ENCODE results near the gene SYK.
A peak's percentile ranks its signal among the peaks of the same experiment; 100 is the strongest.
"Not testable (repeated sequence)": the region's sequence is repeated elsewhere in the genome, so short reads cannot be mapped to it uniquely, and the experiment has no call there.

SYK gene

DNA sequence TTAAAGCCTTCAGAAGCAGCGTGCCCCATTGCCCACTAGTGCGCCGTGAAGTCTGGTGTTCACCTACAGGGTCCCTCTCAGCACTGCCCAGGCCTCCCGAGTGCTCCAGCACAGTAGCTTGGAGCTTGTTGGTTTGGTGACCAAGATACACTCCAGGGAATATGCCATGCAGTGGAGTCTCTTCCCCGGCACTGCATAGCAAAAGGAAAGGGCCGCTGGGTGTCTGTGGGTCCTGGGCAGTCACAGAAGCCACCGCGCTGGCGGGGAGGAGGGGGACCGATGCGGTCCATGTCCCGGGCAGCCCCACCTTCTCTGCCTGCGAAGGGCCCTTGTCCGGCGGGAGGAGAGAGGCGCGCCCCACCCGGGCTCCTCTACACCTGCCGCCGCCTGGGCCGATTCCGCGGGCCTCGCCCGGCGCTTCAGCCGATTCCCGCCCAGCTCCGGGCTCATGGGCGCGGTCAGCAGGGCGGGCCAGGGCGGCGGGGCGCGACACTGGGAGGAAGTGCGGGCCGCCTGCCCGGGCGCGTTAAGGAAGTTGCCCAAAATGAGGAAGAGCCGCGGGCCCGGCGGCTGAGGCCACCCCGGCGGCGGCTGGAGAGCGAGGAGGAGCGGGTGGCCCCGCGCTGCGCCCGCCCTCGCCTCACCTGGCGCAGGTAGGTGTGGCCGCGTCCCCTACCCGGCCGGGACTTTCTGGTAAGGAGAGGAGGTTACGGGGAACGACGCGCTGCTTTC, at the start of gene SYK:
TSS of gene SYK (plus strand) at position 579 of the 732 bp plus-strand sequence. CDS start 42,080 bp downstream, outside the sequence.
- DNase-seq = no peak

DNA sequence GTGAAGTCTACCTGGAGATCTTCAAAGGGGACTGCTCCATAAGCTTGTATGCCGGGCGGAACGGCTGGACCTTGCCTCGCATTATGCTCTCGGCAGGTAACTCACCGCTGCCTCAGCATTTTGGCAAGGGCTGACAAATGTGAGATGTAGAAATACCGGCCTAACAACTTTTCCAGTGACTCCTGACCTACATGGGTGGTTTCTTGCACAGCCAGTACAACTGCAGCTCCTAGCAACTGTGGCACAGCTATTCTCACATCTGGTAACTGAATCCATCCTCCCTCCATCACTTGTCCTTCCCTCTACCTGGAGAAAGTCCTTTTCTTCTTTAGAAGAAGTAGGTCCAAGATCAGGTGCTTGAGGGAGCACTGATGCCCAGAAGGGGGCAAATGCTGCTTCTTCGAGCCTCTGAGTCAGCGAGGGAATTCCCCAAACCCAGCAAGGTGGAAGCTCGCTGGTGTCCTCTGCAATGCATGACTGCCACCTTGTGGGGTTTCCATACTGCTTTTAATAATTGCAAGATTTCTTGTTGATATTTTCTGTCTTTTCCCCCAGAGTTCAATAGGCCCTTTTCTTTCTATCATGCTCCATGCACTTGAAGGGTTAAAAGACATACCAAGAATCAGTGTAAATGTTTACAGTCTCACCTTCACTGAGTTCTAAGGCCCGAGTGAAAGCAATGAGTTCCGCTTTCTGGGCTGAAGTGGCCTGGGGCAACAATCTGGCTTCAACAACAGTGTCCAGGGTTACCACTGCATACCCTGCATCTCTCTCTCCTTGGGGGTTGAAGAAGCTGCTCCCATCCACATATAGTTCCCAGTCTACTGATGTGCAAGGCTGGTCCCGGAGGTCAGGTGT, 45.9 kb upstream of the SYK start:
- DNase-seq = peak; percentile 23

DNA sequence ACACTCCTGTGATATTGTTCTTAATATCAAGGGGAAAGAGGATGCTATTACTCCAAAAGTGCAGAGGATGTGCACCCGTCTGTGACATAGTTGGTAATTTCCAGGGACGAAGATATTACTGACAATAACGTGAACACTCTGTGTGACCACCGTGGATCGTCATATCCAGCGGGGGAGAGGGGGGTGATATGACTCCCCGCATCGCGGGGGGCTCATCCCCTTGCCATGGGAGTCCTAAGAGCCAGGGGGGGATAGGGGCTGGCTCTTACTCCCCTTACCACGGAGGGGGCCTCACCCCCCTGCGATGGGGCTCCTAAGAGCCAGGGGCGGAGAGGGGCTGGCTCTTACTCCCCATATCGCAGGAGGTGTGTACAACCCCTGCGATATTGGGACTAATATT, 41.0 kb upstream of the SYK start:
- not testable (repeated sequence) for DNase-seq

DNA sequence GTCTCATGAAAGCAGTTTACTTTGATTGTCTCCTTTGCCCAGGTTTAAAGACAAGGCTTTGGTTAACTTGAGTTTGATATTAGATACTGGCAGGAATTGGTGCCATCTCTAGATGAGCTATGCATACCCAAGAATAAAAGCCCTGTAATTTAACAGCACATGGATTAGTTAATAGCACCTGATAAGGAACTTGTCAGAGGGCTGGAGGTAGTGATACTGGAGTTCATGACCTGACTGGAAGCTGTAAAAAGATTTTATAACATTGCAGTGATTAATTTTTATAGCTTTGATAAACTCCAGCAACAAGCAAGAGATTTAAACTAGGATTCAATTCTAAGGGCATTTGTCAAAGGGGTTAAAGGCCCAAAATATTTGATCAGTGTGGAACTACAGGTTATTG, 34.9 kb upstream of the SYK start:
- no peak for DNase-seq

DNA sequence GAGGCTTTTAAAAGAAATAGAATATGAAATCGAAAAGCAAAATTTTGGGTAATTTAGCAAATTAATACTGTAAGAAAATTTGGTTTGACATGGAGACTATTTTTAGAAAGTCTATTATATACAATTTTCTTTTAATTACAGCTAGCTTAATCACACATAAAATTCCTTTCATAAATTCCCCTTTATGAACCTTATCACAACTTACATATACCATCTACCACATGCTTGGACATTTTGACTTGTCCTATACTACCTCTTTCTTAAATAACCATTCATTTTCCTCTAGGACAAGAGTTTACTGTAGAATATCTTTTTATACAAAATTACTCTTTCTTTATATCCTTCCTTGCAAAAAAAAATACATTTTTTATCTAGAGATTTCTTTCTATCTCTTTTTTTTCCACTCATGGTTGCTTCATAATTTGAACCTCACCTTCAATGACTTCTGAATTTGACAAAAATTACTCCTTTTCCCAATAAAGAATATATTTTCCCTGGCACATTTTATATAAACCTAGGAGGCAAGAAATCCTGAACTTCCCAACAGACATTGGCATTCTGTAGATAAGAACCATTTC, 34.0 kb upstream of the SYK start:
- DNase-seq = no peak

DNA sequence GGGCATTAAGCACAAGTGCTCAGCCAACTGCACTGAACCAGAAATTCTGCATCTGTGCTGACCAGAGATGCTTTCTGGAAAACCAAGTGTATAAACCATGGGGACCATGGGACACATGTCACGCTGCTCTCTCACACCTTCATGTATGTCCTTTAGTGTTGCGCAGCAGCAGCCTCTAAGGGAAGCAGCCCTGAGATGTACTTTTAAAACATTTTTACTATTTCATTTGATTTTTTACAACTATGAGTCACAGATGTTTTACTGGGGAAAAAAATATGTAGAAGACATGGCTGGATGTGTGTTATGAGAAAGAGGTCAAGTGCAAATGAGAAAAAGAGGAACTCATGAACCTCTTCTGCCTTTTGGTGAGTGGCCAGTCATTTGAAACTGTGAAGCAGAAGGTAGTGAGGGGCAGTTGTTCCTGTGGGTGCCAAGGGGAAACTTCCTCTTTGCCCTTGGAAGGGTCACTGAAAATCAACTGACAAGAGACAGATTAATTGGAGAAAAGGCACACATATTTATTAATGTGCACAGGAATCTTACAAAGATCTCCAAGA, 31.4 kb upstream of the SYK start:
- no peak for DNase-seq

DNA sequence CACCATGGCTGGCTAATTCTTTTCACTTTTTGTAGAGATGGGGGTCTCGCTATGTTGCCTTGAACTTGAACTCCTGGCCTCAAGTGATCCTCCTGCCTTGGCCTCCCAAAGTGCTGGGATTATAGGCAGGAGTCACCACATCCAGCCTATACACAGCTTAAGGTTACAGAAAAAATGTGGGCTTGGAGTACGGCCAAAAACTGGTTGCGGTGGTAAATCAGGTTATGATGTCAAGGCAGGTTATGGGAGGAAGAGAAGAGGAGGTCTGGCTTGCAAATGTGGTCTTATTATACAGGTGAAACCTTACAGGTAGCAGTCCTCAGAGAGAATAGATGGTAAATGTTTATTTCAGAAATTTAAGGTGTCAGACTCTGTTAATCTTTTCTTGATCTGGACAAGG, 30.7 kb upstream of the SYK start:
- DNase-seq = no peak

DNA sequence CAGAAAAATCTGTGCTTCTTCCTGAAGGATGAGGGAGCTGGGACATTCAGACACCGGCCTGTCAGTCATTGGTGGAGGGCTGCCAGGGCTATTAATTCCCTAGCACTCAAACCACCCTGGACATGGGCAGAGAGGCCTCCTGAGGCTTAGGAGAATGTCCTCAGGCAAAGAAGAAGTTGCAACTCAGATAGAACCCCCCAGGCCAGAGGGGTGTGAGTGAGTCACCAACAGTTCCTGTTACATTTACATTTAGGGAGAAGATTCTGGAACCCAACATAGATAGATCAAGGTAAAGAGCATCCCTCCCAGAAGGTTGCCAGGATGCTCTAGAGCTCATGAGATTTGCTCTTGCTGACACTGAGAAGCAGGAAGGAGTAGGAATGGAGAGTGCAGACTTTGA, 29.2 kb upstream of the SYK start:
- DNase-seq = no peak

DNA sequence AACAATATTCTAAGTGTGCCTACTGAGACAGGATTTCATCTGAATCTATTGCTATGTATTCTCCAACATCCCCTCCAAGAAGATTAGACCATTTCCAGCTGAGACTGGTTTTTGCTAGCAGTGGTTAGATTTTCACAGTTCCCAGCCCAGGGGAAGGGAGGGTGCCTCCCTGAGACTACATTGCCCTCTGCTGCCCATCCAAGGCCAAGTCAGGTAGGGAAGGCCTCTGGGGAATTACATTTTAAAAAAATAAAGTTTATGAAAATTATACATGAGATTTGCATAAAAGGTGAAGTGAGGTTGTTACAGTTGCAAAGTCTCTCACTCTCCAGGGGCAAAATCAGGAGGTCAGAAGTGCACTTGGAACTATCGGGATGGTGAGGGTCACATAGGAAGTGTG, 28.0 kb upstream of the SYK start:
- DNase-seq = no peak

DNA sequence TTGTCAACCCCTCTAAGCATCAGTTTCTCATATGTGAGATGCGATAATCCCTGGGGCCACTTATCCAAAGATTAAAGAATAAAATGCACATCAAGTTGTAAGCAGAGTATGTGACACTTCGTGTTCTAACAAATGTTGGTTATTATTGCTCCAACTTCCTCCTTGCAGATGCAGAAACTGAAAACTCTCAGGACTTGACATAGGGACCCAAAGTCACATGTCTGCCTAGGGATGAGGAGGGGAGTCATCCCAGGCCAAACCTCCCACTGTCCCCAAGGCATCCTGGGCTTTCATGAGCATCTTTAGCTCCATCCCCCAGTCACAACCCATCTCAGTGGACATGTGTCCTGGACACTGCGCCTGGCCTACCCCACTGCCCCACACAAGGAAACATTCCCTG, 27.5 kb upstream of the SYK start:
- DNase-seq = no peak

DNA sequence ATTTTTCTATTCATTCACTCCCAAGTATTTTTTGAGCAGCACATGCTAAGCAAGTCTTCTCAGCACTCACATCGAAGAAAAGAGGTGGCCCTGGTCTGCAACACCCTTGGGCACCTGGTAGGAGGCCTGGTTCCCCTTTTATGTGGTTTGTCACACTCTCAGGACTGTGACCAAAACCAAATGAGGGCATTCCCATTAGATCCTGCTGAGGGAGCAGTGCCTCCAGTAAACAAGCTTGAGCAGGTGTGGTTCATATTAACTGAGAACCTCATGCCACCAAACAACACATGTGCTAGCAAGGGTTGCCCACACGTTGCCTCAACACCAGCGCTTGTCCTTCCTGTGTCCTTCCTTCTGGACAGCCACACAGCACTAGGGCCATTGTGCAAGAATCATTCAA, 26.9 kb upstream of the SYK start:
- no peak for DNase-seq

DNA sequence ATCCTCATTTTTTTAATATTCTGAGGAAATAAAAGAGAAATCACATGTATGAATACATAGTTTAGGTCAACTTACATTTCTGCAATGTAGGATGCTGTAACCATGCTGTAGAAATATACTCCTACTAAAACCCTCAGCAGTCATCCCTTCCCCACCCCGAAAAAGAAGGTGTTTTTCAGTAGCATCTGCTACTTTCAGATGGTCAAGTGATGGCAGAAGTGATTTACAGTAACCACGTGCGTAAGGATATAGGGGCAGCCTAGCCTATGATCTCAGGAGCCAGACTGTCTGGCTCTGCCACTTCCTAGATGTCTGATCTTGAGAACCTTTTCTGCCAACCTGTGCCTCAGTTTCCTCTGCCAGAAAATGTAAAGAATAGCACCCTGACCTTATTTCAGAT, 26.0 kb upstream of the SYK start:
- DNase-seq = no peak

DNA sequence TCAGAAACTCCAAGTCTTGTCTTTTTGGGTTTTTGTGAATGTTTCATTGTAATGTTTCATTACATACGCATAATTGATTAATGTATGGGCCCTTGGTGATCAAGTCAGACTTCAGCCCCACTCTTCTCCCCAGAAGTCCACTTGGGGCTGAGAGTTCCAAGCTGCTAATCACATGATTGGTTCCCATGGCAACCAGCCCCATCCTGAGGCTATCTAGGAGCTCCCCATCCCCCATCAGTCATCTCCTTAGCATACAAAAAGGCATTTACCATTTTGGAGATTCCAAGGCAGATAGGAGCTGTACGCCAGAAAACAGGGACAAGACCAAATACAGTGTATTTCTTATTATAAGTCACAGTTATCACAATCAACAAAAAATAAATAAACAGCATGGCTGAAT, 22.9 kb upstream of the SYK start:
- no peak for DNase-seq

DNA sequence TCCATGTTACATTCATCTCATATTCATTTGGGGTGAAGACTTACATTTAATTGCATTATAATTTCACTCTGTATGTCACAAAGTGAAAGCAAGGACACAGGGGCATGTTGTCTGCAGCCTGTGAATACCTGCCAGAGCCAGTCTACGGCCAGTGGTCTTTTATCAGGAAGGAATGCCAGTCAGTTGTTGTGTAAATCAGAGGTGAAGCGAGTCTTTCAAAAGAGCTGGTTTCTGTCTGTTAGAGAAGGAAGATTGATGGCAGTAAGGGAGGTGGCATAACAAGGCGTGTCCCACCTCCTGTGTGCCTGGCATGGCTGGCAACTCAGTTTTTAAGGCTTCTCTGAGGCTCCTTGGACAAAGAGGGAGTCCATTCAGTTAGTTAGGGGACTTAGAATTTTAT, 18.1 kb upstream of the SYK start:
- DNase-seq = no peak

DNA sequence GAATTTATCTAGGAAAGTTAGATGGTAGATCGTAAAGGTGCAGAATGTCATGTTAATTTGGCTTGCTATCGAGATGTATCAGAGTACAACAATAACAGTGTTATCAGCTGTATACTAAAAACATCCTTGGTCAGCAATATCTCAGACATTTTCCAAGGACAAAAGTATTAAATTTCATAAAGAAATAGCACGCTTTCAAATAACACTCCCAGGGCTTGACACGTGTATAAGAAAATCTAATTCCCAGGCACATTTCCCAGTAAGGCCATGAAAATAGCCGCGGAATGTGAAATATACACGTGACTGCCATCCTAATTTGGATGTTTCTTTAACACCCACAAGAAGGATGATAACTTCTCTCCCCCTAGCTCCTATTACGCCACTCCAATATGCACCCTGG, 17.7 kb upstream of the SYK start:
- DNase-seq = no peak

DNA sequence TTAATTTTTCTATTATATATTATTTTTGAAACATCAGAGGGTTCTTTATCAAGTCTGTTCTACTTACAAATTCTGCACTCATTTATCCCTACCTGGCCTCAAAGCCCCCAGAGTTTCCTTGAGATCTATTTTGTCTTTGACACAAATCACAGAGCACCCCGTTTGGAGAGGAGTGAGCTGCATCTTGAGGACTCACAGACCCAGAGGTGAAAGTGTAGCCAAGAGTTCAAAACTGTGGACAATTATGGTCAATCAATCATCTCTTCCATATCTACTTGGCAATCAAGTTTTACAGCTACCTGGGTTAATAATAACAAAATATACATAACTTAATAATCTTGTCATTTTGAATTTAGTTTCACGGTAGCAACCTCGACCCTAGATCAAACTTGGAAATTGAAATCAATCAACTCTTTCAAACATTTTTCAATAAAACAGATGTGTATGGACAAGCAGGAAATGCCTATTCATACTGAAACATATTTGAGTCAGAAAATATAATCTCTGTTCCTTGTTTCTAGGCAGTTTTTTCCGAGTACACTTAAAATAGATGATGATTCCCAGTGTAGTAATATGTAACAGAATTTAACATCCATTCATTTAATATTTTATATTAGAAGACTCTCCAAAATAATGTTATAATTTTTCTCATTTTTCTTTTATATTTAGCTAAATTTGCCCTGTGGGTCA, 13.7 kb upstream of the SYK start:
- no peak for DNase-seq

DNA sequence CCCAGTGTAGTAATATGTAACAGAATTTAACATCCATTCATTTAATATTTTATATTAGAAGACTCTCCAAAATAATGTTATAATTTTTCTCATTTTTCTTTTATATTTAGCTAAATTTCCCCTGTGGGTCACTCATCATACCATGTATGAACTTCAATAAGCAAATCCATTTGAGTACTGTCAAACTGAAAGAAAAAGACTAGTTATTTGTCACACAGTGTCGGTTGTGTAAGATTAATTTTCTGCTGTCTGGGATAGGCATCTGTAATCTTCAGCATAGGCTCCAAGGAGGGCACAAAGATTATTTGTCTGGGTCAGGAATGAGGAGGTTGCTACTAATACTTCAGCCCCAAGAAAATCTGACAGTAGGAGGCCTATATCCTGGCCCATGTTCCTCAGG, 13.1 kb upstream of the SYK start:
- not testable (repeated sequence) for DNase-seq

DNA sequence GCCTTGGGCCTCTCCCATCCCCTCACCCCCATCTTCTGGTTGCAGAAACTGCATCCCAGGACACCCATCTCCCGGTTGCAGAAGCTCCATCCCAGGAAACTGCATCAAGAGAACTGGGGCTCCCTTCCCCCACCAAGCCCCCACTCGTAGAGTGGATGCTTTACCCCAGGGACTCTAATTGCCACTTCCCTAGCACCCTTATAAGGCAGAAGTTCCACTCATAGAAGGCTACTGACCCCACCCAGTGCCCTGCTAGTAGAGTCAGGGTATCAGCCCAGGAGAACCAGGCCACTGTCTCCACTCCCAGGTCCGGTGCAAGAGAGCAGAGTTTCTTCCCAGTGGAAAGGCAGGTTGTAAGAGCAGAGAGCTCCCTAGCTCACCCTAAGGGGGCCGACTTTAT, 12.2 kb upstream of the SYK start:
- DNase-seq = no peak

DNA sequence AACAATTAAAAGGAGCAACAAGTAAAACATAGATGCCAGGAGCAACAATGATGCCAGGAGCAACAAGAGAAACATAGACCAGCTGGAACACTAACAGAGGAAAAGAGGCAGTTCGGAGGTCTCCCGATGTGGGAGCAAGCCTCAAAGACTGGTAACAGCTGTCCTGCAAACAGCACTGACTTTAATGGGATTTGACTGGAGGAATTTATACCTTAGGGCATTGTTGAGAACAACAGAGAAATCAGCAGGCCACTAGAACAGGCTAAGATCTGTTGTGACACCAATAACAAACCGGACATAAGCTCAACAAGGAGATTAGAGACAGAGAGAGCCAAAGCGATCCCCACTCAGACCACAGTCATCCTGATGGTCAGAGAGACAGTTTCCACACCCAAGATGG, 11.8 kb upstream of the SYK start:
- no peak for DNase-seq

DNA sequence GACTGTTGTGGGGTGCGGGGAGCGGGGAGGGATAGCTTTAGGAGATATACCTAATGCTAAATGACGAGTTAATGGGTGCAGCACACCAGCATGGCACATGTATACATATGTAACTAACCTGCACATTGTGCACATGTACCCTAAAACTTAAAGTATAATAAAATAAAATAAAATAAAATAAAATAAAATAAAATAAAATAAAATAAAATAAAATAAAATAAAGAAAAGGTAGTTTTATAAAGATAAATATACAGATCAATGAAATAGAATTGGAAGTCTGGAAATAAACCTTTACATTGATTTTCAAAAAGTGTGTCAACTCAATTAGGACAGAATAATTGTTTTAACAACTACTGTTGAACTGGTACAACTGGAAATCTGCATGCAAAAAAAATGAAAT, 8.6 kb upstream of the SYK start:
- not testable (repeated sequence) for DNase-seq

DNA sequence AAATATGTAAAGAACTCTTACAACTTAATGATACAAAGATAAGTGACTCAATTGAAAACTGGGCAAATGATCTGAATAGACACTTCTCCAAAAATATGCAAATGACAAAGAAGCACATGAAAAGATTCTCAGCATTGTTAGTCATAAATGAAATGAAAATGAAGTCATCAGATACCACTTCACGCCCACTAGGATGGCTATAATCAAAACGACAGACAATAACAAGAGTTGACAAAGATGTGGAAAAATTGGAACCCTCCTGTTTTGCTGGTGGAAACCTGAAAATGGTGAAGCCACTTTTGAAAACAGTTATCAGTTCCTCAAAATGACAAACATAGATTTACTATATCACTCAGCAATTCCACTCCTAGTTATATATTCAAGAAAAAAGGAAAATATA, 7.9 kb upstream of the SYK start:
- DNase-seq = no peak

DNA sequence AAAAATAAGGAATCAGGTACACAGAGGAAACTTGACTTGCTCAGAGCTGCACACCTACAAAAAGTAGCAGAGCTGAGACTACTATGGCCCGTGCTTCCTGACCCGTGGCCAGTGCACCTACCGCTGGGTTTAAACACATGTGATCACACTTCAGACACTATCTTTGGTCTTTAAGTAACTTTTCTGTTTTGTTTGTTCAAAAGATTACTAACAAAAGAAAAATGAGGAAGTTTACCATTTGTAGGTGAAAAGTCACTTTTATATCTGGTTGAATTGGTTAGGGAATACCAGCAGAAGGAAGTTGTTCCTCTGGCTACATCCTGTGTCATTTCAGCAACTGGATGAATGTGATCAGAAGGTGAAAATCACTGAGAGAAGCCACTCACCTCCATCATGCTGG, 6.5 kb upstream of the SYK start:
- no peak for DNase-seq

DNA sequence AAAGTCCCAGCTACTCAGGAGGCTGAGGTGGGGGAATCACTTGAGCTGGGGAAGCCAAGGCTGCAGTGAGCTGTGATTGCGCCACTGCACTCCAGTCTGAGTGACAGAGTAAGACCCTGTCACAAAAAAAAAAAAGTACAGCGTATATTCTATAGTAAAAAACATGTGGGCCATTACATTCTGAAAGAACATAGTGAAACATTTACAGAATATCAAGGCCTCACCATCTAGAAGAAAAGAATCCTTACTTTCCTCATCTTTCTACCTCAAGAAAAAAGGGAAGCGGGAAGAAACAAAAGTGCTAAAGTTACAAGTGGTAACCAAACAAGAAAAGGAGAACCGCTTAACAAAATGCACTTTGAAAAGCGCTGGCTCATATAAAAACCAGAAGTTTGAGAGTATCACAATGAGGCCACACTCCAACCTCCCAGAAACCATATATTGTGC, 5.7 kb upstream of the SYK start:
- DNase-seq = no peak
